ENCODE results near the gene SPACA4.

SPACA4 gene

DNA sequence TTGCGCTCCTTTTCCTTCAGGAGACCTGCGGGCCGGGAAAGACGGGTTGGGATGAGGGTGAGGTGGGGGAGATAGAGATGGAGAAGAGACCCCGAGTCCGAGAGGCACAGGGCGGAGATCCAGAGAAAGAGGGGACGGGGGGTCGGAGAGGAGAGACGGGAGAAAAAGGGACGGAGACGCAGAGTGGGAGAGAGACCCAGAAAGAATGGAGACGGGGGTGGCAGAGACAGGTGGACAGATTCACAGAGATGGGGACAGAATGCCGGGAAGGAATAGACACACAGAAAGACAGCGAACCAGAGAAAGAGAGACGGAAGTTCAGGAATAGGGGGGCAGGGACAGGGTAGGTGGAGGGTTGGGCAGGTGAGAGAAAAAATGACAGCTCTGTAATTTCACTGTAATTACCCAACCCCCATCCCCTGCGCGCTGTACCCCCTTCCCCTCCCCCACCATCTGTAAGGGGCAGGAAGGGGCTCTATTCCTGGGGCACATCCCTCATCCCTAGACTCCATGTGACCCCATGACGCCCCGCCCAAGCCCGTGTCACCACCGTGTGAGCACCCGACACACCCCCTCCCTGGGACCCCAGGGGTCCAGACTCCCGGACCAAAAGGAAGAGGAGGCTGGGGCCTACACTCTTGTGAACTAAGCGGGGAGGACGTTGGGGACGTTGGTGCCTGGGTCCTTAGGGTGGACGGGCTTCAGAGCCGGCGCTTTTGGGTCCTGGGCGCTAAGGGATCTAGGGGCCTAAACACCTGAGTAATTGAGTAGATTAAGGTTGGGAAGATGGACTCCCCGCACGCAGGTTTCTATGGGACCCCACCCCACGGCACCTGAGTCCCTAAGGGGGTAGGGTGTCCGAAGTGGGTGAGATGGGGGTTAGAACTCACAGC is 29.7 kb downstream of the SPACA4 start:
- peak; percentile 16 for DNase-seq

DNA sequence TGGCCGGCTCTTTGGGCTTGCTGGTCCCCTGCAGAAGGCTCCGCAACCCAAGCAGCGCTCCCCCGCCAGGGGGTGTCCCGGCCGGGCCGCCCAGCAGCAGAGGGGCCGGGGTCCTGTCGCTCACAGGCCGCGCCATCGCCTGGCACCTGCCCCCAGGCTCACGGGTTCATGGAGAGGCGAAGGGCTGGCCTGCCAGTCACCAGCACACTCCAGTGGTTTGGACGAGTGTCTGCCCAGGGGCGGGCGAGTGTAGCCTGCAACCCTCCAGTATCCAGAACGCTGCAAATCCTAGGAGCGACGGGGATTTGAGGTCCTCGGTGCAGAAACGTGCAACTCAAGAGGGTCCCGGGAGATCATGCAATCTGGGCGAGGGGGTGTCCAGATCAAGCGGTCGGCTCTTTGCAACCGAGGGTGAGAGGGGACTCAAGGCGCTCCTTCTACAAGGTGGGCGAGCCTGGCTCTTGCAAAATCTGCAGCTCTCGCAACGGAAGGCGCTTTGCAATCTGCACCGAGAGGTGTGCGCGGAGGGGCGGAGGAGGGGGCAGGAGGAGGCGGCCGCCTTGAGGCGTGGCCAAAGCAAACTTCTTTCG is 30.4 kb downstream of the SPACA4 start, which contains the start of gene DBP:
TSS of gene DBP (minus strand) at position 521 of the 590 bp plus-strand sequence. CDS start at position 136, 385 bp downstream.
- no peak for DNase-seq

DNA sequence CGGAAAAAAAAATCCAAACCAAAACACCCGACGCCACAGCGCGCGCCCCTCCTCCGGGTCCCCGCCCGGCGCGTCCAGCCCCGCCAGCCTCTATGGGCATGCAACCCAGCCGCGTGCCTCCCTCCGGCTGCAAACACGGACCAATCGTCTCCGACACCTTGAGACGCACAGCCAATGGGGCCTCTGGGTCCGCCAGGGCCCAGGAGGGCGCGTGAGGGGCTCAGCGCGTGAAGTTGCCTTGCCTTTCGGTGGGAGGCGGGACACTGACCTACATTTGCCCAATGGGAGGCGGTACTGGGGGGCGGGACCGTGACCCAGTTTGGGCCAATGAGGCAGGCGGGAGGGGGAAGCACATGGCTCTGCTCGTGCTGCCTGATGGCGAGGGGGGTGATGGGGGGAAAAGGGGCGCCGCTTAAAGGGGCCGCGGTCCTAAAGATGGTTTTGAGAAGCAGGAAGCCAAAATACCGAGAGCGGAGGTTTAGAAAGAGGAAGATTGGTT is 31.0 kb downstream of the SPACA4 start:
- DNase-seq = peak; percentile 99

DNA sequence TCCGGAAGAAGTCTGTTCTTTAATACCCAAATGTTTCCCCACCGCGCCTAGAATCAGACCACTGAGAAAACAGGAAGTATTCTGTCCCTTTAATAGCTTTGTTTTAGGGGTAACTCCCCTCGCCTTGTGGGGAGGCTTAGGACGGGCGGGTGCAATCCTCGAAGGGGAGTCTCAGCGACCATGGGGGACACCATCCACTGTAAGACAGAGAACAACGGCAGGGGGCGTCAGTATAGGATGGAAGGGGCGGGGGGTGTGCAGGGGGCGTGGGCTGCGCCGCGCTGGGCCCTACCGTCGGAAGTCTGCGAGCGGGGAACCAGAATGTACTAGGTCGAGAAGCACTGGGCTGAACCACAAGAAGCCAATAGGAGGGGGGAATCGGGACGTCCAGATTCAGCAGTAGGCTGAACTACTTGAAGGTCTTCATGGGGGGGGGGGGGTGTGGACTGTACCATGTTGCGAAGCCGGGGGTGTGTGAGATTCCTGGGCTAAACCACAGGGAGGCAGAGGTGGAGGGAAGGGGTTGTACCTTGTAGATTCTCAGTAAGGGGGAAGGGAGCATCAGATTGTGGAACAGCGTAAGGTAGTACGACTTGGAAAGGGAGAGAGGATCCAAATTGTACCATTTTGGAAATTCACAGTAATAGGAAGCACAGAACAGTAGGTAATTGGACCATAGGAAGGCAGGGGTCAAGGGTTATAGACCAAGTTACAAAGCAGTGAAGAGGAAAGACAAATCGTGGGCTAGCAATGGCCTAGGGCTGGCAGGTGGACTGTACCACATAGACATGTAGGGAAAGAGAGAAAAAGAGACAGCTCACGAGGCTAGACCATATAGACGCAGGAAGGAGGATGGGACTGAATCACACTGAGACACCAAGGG is 31.6 kb downstream of the SPACA4 start:
- DNase-seq = peak; percentile 84

DNA sequence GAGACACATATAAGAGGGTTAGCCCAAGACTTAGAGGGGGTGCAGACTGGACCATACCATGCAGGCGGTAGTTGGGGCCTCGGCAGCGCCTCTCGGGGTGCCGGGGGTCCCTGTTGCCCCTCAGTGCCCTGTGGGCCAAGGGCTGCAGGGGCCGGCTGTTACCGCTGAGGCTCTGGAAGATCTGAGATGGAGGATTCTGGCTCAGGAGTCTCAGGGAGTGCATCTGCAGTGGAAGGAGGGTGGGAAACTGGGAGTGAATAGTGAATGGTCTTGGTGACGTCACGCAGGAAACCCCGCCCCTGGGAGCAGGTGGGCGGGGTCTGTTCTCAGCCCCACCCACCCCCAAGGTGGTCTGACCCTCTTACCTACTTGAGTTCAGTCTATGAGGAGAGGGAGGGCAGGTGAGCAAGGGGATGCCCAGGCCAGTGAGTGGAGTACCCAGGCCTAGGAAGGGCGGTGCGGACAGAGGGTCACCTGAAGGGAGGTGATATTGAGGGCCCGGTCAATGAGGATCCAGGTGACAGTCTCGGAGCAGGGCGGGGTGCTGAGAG is 32.4 kb downstream of the SPACA4 start:
- DNase-seq = peak; percentile 17

DNA sequence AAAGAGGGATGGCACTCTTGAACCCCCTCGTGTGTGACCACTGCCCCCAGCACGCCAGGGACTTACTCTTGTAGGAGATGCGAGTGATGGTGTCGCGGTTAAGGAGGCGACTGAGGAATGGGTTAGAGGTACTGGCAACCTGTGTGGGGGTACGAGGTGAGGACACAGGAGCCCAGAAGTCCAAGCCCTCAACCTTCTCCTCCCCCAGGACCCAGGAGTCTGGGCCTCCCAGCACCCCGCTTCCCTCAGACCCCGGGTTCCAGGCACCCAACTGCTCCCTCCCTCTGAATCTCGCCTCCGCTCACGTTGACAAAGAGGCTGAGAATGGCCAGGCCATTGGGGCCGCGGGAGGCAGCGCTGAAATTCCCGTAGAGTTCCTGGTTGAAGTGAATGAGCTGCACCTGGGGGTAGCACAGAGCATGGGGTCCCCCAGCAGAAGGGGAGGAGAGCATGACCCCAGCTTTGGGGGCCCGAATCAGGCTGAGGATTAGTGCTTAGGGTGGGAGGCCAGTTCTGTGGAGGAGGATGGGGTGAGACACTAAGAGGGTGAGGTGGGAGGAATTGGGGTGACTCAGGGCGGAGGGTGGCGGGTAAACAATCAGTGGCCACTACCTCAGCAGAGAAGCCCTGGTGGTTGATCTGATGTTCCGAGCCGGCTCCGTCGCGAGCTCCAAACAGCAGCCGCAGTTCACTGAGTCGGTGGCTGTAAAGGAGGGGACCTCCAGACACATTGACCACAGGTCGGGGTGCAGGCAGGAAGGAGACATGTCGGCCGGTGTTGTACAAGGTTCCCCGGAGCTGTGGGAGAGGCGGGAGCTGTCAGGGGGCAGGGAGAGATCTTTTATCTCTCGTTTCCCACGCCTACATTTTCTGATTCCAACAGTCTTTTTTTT is 33.2 kb downstream of the SPACA4 start:
- DNase-seq = peak; percentile 6

DNA sequence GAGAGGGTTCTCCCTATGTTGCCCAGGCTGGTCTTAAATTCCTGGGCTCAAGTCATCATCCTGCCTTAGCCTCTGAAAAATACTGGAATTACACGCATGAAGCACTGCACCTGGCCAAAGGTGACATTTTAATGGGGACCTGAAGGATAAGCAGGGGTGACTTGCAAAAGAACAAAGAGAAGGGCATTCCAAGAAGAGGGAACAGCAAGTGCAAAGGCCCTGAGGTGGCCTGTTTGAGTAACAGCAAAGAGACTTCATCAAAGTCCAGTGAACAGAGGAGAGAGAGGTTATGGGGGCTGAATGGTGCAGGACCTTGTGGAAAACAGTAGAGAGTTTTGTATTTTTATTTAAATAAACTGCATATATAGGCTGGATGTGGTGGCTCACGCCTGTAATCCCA is 35.3 kb downstream of the SPACA4 start:
- DNase-seq = no peak

DNA sequence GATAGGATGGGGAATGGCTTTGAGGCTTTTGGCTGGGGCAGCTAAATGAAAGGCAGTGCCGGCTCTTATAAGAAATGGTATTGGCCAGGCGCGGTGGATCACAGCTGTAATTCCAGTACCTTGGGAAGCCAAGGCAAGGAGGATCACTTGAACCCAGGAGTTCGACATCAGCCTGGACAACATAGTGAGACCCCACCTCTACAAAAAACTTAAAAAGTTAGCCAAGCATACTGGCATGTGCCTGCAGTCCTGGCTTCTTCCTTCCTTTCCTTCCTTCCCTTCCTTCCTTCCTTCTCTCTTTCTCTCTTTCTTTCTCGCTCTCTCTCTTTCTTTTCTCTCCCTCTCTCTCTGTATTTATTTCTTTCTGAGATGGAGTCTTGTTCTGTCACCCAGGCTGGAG is 36.3 kb downstream of the SPACA4 start:
- DNase-seq = no peak

DNA sequence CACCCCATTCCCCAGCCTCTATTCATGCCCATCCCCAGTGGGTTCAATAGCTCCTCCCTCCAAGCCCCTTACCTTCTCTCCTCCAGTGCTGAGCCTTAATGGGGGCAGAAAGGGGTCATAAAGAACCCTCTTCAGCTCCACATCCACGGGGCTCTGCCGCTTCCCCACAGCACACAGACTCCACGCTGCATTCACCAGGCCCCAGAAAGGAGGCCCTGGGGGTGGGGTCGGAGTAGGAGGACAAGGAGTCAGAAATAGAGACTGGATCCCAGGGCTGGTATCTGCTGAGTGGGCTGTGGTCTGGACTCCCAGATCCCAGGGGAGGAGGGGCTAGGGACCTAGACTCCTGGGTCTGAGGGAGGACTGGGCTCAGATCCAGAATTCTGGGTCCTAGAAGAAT is 37.8 kb downstream of the SPACA4 start:
- no peak for DNase-seq

DNA sequence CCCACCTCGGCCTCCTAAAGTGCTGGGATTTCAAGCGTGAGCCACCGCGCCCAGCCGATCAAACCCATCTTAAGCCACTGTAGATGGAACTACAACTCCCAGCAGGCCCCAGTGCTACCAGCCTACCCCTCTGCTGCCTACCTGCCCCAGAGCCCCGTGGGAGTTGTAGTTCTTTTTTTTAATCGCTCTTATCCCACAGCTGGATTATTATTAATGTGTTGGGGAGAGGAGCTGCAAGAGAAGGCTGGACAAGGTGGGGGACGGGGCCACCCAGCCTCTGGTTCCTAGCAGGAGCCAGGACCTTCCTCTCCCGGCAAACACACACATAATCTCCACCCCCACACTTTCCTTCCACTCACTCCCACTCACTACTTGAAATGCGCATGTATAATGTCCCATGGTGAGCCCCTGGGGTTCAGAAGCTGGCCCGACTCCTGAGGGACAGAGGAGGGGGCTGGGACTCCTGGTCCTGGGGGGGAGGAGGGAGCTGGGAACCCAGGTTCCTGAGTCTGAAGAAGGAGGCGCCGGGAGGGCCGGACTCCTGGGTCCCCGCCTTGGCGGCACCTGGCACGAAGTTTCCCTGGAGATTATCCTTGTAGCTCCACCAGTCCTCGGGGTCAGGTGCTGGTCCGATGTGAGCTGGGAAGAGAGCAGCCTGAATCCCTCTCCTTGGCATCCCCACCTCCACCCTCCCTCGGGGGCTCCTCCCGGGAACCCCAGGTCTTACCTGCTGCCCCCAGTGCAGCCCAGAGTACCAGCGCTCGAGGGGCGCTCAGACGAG is 38.5 kb downstream of the SPACA4 start:
- peak; percentile 82 for DNase-seq

DNA sequence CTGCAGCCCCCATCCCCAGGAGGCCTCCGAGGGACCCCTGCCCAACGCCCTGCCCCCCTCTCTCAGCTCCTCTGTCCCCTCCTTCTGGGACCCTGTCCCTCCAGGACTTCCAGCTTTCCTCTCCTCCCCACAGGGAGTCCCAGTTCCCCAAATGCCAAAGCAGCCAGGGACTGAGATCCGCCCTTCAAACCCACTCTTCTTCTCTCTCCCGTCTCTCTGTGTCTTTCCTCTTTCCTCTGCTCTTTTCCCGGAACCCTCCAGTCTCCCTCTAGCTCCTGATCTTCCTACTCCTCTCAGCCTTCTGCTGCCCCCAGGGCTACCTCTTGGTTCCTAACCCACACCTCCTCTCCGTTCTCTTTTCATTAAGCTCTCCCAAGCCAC is 39.1 kb downstream of the SPACA4 start:
- no peak for DNase-seq

DNA sequence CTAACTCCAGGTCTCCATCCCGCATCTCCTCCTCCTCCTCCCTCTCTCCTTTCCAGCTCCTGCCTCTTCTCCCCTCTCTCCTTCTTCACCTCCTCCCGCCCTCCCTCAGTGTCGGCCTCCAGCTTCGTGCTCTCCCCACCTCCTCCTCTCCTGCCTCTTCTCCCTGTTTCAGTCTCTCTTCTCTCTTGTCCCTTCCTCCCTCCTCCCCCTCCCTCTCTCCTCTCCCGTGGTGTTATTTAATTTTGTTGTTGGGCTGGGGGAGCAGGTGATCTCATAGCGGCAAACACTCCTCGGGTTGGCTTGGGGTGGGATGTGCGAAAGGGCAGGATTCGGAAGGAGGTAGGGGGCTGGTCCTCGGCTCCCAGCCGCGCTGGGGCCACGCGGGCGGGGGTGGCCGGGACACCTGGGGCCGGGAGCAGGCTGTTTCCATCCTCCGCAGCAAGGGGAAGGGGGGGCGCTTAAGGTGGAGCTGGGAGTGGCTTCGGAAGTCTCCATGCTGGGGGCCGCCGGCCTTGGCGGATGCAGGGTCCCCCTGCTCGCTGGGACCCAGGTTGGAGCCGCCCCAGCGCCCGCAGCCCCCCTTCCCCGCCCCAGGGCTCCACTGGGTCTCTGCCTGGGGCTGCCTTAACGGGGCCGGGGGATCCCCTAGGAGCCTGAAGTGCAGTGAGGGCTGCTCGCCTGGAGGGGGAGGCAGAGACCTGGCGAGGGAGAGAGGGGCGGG is 39.6 kb downstream of the SPACA4 start, which contains the start of gene CA11:
TSS of gene CA11 (minus strand) at position 187 of the 721 bp plus-strand sequence. CDS start 555 bp downstream, outside the sequence.
- peak; percentile 90 for DNase-seq

DNA sequence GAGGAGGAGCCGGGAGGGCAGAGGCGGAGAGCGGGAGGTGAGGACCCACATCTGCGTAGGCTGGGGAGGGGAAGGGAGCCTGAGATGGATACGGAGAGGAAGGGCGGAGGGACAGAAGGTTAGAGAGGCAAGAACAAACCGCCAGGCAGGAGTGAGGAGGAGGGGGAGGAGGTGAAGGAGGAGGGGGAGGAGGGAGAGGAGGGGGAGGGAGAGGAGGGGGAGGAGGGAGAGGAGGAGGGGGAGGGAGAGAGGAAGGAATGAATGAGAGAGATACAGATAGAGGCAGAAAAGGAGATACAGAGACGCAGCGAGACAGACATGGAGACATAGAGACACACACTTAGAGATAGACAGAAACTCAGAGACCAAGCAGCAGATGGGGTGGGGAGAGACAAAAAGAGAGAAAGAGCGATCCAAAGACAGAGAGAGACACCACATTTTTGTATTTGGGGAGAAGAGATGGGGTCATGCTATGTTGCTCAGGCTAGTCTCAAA is 40.2 kb downstream of the SPACA4 start:
- no peak for DNase-seq

DNA sequence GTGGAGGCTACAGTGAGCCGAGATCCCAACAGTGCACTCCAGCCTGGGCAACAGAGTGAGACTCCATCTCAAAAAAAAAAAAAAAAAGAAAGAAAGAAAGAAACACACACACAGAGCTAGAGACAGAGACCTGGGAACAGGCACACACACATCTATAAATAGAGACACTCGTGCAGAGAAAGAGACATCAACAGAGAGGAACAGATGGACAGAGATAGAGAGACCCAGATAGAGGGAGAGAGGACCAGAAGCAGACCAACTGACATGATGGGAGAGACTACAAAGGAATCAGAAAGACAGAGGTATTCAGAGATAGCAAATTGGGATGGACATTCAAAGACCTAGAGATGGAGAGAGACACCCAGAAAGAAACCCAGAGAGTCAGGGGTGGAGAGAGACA is 41.6 kb downstream of the SPACA4 start:
- DNase-seq = no peak

DNA sequence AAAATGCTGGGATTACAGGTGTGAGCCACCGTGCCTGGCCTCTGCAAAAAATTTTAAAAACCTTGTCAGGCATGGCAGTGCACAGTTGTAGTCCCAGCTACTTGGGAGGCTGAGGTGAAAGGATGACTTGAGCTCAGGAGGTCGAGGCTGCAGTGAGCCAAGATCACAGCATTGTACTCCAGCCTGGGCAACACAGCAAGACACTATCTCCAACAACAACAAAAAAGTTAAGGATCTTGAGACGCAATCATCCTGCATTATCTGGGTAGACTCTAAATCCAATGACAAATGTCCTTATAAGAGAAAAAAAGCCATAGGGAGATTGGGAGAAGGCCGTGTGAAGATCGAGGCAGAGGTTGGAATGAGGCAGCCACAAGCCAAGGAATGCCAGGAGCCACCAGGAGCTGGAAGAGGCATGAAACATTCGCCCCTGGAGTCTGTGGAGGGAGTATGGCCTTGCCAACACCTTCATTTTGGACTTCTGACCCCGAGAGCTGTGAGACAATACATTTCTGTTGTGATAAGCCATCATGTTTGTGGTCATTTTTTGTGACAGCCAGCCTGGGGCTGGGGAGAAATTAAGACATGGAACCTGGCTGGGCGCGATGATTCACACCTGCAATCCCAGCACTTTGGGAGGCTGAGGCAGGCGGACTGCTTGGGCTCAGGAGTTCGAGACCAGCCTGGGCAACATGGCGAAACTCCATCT is 44.6 kb downstream of the SPACA4 start:
- DNase-seq = no peak

DNA sequence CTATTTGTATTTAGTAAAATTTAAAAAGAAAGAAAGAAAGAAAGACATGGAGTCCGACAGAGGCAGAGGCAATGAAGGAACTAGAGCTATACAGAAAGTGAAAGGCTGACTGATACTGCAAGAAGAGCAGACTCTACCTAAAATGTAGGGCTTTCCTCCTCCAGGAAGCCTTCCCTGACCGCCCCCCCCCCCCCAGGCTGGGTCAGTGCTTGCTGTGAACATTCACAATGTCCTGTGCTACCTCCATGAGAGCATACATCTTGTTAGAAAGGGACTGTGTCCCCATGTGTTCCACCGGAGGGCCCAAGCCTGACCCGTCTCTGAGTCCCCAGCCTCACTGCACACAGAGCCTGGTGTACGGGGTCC is 45.1 kb downstream of the SPACA4 start:
- no peak for DNase-seq

DNA sequence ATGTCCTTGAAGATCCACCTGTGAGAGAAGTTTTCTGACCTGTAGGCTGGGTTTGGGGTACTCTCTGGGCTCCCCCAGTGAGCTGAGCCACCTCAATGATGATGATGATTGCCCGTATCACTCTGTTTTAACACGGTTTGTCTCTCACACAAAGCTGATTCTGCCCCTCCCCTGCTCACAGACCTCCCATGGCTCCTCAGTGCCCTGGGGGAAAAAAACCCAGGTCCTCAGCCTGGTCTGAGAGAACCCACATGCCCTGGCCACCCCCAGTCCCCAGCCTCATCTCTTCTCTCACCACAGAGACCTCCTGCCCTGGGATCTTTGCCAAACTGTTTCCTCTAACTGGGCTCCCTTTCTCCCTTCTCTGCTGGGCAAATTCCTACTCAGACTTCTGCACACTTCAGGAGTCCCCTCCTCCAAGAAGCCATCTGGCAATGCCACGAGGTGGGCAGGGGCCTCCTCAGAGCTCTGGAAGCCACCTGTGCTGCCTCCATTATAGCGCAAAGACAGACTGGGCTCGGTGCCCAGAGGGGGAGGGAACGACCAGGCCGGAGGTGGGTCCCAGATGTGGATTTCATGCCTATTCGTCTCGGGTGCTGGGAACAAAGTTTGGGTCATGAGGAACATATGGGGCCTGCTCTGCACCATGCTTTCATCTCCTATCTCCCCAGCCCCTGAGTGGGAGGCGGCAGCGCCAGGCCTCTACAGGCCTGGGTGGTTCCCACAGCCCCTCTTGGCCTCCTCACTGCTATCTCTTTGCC is 47.9 kb downstream of the SPACA4 start:
- no peak for DNase-seq

DNA sequence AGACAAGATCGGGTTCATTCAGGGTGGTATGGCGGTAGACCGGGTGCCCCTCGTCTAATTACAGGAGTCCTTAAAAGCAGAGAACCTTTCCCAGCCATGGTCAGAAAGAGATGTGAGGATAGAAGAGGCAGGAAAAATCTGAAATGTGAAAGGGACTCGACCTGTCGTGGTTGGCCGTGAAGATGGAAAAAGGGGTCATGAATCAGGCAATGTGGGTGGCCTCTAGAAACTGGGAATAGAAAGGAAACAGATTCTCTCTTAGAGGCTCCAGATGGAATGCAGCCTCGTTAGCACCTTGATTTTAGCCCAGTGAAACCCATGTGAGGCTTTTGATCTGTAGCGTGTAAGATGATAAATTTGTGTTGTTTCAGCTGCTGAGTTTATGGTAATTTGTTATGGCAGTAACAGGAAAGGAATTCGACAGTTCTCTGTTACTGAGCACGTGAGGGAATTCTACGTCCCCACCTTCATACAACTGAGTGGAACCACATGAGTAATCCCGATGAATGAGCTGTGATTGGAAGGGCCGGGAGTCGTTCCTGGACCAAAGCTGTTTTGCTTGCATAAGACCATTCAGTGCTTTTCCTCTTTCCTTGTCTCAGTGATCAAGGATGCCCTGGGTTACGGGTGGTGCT is 50.4 kb downstream of the SPACA4 start:
- DNase-seq = no peak
